Tibial artery (tissue), 4 donors: ENCODE data around the gene UBA1.

Experiments
- DNase-seq, 2 donors: peaks; one replicate each; pipeline ENCODE4 v3.0.0-alpha.2; 2019
- H3K27ac ChIP-seq, 2 donors: fragments of 200-600 bp; sonication (generic) in 1 of 2; 1 replicate in 1 of 2; 2 replicates in 1 of 2; pipeline ENCODE4 v1.5.1; 2018 to 2019; ENCODE audit warnings: mild to moderate bottlenecking in 1 of 2
- H3K27me3 ChIP-seq, 2 donors: fragments of 200-600 bp; sonication (generic) in 1 of 2; one replicate each; pipeline versions ENCODE4 v1.5.1 to v1.6.0; 2016 to 2019
- H3K36me3 ChIP-seq, 3 donors: fragments of 200-600 bp; sonication (generic) in 2 of 3; one replicate each; pipeline ENCODE4 v1.5.1; 2016 to 2019; ENCODE audit warnings: mild to moderate bottlenecking in 2 of 3
- H3K4me1 ChIP-seq, 4 donors: fragments of 200-600 bp; sonication (generic) in 2 of 4; 1 replicate in 3 of 4; 2 replicates in 1 of 4; pipeline ENCODE4 v1.5.1; 2016 to 2019
- H3K4me3 ChIP-seq, 2 donors: fragments of 200-600 bp; sonication (generic) in 1 of 2; 1 replicate in 1 of 2; 2 replicates in 1 of 2; pipeline ENCODE4 v1.5.1; 2018 to 2019; ENCODE audit warnings: mild to moderate bottlenecking in 2 of 2
- H3K9me3 ChIP-seq, 3 donors: fragments of 200-600 bp; sonication (generic) in 1 of 3; one replicate each; pipeline ENCODE4 v1.5.1; 2016 to 2019
- CTCF ChIP-seq, 2 experiments: fragments of 200-600 bp in 1 of 2; fragments of 450-650 bp in 1 of 2; IDR thresholded peaks; one replicate each; pipeline ENCODE4 v1.5.1; 2017 to 2019; ENCODE audit warnings: antibody characterized with exemption in 2 of 2, mild to moderate bottlenecking in 1 of 2, moderate library complexity in 1 of 2
- intact Hi-C: fragments of 100-400 bp; cut with DNase I; formaldehyde crosslinking; loops from one replicate; pipeline ENCODE4 v1.15.0; 2023; ENCODE audit warnings: low total_unique reads

The UBA1 gene

GRCh38 chrX:47185241-47185640 lies 8.4 kb upstream of the UBA1 start:
- no peak for DNase-seq

GRCh38 chrX:47186096-47186740 lies 7.4 kb upstream of the UBA1 start:
- H3K4me3 ChIP-seq, result no peak overlapping the region
- no peak for DNase-seq
- H3K4me1 ChIP-seq, result peaks cover 0 to 5% (median 2%) of the 10 kb centered on the region in 4 donors
- intact Hi-C loops, result no loop called here
- H3K27ac ChIP-seq, result no peak overlapping the region
- no peaks in the 10 kb centered on the region for H3K9me3 ChIP-seq
- TF ChIP-seq CTCF (IDR thresholded peaks at IDR 0.05), result no peak
- peaks cover 13 to 45% (median 29%) of the 10 kb centered on the region in 3 donors for H3K36me3 ChIP-seq
- no peaks in the 10 kb centered on the region for H3K27me3 ChIP-seq

More at GRCh38 chrX:47185241-47185640, 8.4 kb upstream of the UBA1 start:
- Histone ChIP-seq H3K9me3 (no peaks in the 10 kb centered on the region), H3K27ac (no peak overlapping the region), H3K4me3 (no peak overlapping the region), H3K4me1 (no peaks in the 10 kb centered on the region), H3K36me3 (peaks cover 13 to 52% (median 39%) of the 10 kb centered on the region in 3 donors), H3K27me3 (no peaks in the 10 kb centered on the region)
- intact Hi-C loops, result no loop called here
- TF ChIP-seq CTCF (IDR thresholded peaks at IDR 0.05), result no peak

- Histone ChIP-seq H3K27ac (no peak overlapping the region), H3K4me3 (no peak overlapping the region), H3K36me3 (peaks cover 6 to 35% (median 19%) of the 10 kb centered on the region in 3 donors), H3K27me3 (no peaks in the 10 kb centered on the region), H3K4me1 (peaks cover 0 to 10% (median 2%) of the 10 kb centered on the region in 4 donors), H3K9me3 (no peaks in the 10 kb centered on the region)
- no peak for DNase-seq
- no peak for TF ChIP-seq CTCF (IDR thresholded peaks at IDR 0.05)
- intact Hi-C loops, result no loop called here
Measured at GRCh38 chrX:47187106-47187677, 6.4 kb upstream of the UBA1 start.

- Histone ChIP-seq H3K4me1 (peaks cover 0 to 22% (median 7%) of the 10 kb centered on the region in 4 donors), H3K27ac (no peak overlapping the region), H3K4me3 (no peak overlapping the region), H3K36me3 (peaks cover 0 to 23% (median 14%) of the 10 kb centered on the region in 3 donors), H3K27me3 (no peaks in the 10 kb centered on the region), H3K9me3 (no peaks in the 10 kb centered on the region)
- DNase-seq, result no peak
- no peak for TF ChIP-seq CTCF (IDR thresholded peaks at IDR 0.05)
- intact Hi-C loops, result loop anchor here (2.0 to 10.0 kb wide), 3 partner anchors 192 to 455 kb away; no protein-coding TSS in a partner anchor
Measured at GRCh38 chrX:47189906-47190305, 3.7 kb upstream of the UBA1 start.

- no peak for TF ChIP-seq CTCF (IDR thresholded peaks at IDR 0.05)
- H3K9me3 ChIP-seq, result no peaks in the 10 kb centered on the region
- H3K36me3 ChIP-seq, result peaks cover 0 to 15% (median 12%) of the 10 kb centered on the region in 3 donors
- intact Hi-C loops, result loop anchor here (2.0 to 10.0 kb wide), 3 partner anchors 192 to 454 kb away; no protein-coding TSS in a partner anchor
- DNase-seq, result peak; percentile 87 to 92
- H3K4me3 ChIP-seq, result peak overlapping the region; percentile 56 to 58
- H3K27me3 ChIP-seq, result no peaks in the 10 kb centered on the region
- H3K4me1 ChIP-seq, result peaks cover 0 to 30% (median 14%) of the 10 kb centered on the region in 4 donors
- H3K27ac ChIP-seq, result peak overlapping the region; percentile 37 to 62
Measured at GRCh38 chrX:47190445-47191269, 3.0 kb upstream of the UBA1 start.
